Cardiac muscle cell (in vitro differentiated cells and primary cell): ENCODE measurements around the gene PLEKHF1. TPM values are rescaled to one million over a fixed set of nuclear protein-coding genes. Genes with fewer than 3 reads are reported as not detected.

Experiments used
- DNase-seq, 2 donors: peaks; one replicate each; pipeline versions ENCODE4 v3.0.0 to v3.0.0-alpha.2; 2010 to 2017; ENCODE audit warnings: low read depth in 1 of 2, low spot score in 1 of 2
- H3K27ac ChIP-seq: fragments of 200-600 bp; sonication (generic); 2 replicates; pipeline ENCODE4 v1.5.1; 2016
- H3K27me3 ChIP-seq: fragments of 200-600 bp; sonication (generic); 2 replicates; pipeline ENCODE4 v1.6.0; 2016; ENCODE audit warnings: control low read depth
- H3K36me3 ChIP-seq: fragments of 200-600 bp; sonication (generic); 2 replicates; pipeline ENCODE4 v1.5.1; 2016; ENCODE audit warnings: control low read depth
- H3K4me1 ChIP-seq: fragments of 200-600 bp; sonication (generic); 2 replicates; pipeline ENCODE4 v1.8.1; 2017; ENCODE audit warnings: low read depth, mild to moderate bottlenecking, mixed run types
- H3K4me3 ChIP-seq: fragments of 200-600 bp; sonication (generic); 2 replicates; pipeline ENCODE4 v1.5.1; 2016; ENCODE audit warnings: mild to moderate bottlenecking
- H3K9me3 ChIP-seq: fragments of 200-600 bp; sonication (generic); 2 replicates; pipeline ENCODE4 v1.5.1; 2017; ENCODE audit warnings: low read depth, mild to moderate bottlenecking, control low read depth
- CTCF ChIP-seq: IDR thresholded peaks from 2 replicates; pipeline ENCODE4 v1.5.1; 2012; ENCODE audit warnings: low read depth, mild to moderate bottlenecking, low read length
- polyA plus RNA-seq: library from polyadenylated mRNA; unstranded; fragments of >200 nt; fragmentation: Nextera tagmentation; extraction: Ambion mirVana; gene quantifications from 2 replicates; pipeline ENCODE4 v1.2.1, GENCODE V29; 2016
- total RNA-seq: library from RNA; depleted of rRNA; stranded (reverse); fragments of >200 nt; gene quantifications from 2 replicates; pipeline ENCODE4 v1.2.3, GENCODE V29; 2016

The PLEKHF1 gene
- total and polyA plus RNA-seq, 2 experiments from 2014 or later: 2.3 to 3.0 TPM

- H3K27ac ChIP-seq: no peak overlapping the region
- H3K4me1 ChIP-seq: no peaks in the 10 kb centered on the region
- H3K27me3 ChIP-seq: no peaks in the 10 kb centered on the region
- no peak overlapping the region for H3K4me3 ChIP-seq
- TF ChIP-seq CTCF: no peak
- DNase-seq: no peak
- H3K9me3 ChIP-seq: no peaks in the 10 kb centered on the region
- H3K36me3 ChIP-seq: no peaks in the 10 kb centered on the region
Observed at GRCh38 chr19:29672933-29673336, 7.7 kb downstream of the PLEKHF1 start.

- no peak for DNase-seq
- no peak for TF ChIP-seq CTCF
- Histone ChIP-seq H3K36me3 (no peaks in the 10 kb centered on the region), H3K27me3 (no peaks in the 10 kb centered on the region), H3K9me3 (no peaks in the 10 kb centered on the region), H3K4me1 (no peaks in the 10 kb centered on the region), H3K27ac (no peak overlapping the region), H3K4me3 (no peak overlapping the region)
Observed at GRCh38 chr19:29673451-29674371, 8.4 kb downstream of the PLEKHF1 start.

GRCh38 chr19:29674374-29675119 is 9.3 kb downstream of the PLEKHF1 start:
- Histone ChIP-seq H3K9me3 (no peaks in the 10 kb centered on the region), H3K27ac (no peak overlapping the region), H3K27me3 (no peaks in the 10 kb centered on the region), H3K36me3 (no peaks in the 10 kb centered on the region), H3K4me1 (no peaks in the 10 kb centered on the region), H3K4me3 (no peak overlapping the region)
- DNase-seq: no peak
- TF ChIP-seq CTCF: no peak

GRCh38 chr19:29675120-29675649 is 9.9 kb downstream of the PLEKHF1 start:
- no peak for TF ChIP-seq CTCF
- no peaks in the 10 kb centered on the region for H3K27me3 ChIP-seq
- no peaks in the 10 kb centered on the region for H3K36me3 ChIP-seq
- no peak overlapping the region for H3K27ac ChIP-seq
- DNase-seq: no peak
- H3K4me3 ChIP-seq: no peak overlapping the region
- no peaks in the 10 kb centered on the region for H3K4me1 ChIP-seq
- H3K9me3 ChIP-seq: no peaks in the 10 kb centered on the region

GRCh38 chr19:29675650-29676186 is 10.5 kb downstream of the PLEKHF1 start:
- no peak for TF ChIP-seq CTCF
- no peak for DNase-seq
- Histone ChIP-seq H3K27ac (no peak overlapping the region), H3K36me3 (no peaks in the 10 kb centered on the region), H3K9me3 (no peaks in the 10 kb centered on the region), H3K4me3 (no peak overlapping the region), H3K27me3 (no peaks in the 10 kb centered on the region), H3K4me1 (no peaks in the 10 kb centered on the region)
